HCT116 (cell line): Measurements from ENCODE around the gene C1orf52. TPM values are rescaled to one million over a fixed set of nuclear protein-coding genes. Genes with fewer than 3 reads are reported as not detected.

ENCODE experiments used
- ATAC-seq: fragments of 200-7000 bp; cut with Tn5 transposase; 2 replicates; pipeline ENCODE4 v1.9.1; 2020; ENCODE audit warnings: mild to moderate bottlenecking, moderate library complexity
- BruUV-seq: library from RNA; stranded (reverse); fragments of 400-500 nt; replicated peaks from 2 replicates; lab custom pipeline; 2021; lab: Mats Ljungman, UMichigan
- CTCF ChIA-PET: fragments of 300-600 bp; sonication (Branson Sonifier 250); formaldehyde crosslinking; loops from one replicate; lab custom pipeline; 2021; ENCODE audit warnings: antibody characterized with exemption; lab: Charles Lee
- POLR2A ChIA-PET: fragments of 300-600, 350-600 bp; sonication (Branson Sonifier 250); formaldehyde crosslinking; loops from one replicate; lab custom pipeline; 2021; ENCODE audit warnings: antibody characterized with exemption; lab: Charles Lee
- RAD21 ChIA-PET, 2 experiments: fragments of 300-600 bp; sonication (Branson Sonifier 250); formaldehyde crosslinking; loops; one replicate each; lab custom pipeline; 2023; ENCODE audit warnings: low total read pairs in 2 of 2; ENCODE audit not compliant: uncharacterized antibody in 2 of 2, unreplicated experiment in 2 of 2, low non-redundant PET in 1 of 2; lab: Charles Lee
- DNase-seq: peaks from one replicate; pipeline ENCODE4 v3.0.0-alpha.2; 2010; ENCODE audit warnings: low read depth, low spot score
- H2AFZ ChIP-seq: fragments of 200-600 bp; shearing (Covaris generic), sonication (generic); 2 replicates; pipeline ENCODE4 v1.6.1; 2017; ENCODE audit warnings: low read depth, mixed run types, mixed read lengths, antibody characterized with exemption, low read length; ENCODE audit not compliant: poor library complexity, severe bottlenecking
- H3K27ac ChIP-seq: 2 replicates; pipeline ENCODE4 v1.5.1; 2012; ENCODE audit warnings: low read depth, low read length
- H3K27me3 ChIP-seq: fragments of 200-600 bp; sonication (generic); 2 replicates; pipeline ENCODE4 v1.6.1; 2016; ENCODE audit warnings: mixed run types, low read length, mixed read lengths; ENCODE audit not compliant: insufficient read depth
- H3K36me3 ChIP-seq, 2 experiments: fragments of 200-500 bp in 1 of 2; fragments of 200-600 bp in 1 of 2; sonication (Bioruptor generic) in 1 of 2; sonication (generic) in 1 of 2; 2 replicates each; pipeline versions ENCODE4 v1.5.1 to v1.6.1; 2014 to 2016; ENCODE audit warnings: low read length in 2 of 2, inconsistent platforms in 1 of 2, mixed read lengths in 1 of 2, mixed run types in 1 of 2; ENCODE audit not compliant: insufficient read depth in 2 of 2, control insufficient read depth in 1 of 2
- H3K4me1 ChIP-seq, 2 experiments: fragments of 200-600 bp in 1 of 2; sonication (generic) in 1 of 2; 2 replicates each; pipeline versions ENCODE4 v1.5.1 to v1.6.1; 2012 to 2017; ENCODE audit warnings: low read length in 2 of 2, inconsistent platforms in 1 of 2, mild to moderate bottlenecking in 1 of 2, mixed read lengths in 1 of 2, mixed run types in 1 of 2, moderate library complexity in 1 of 2; ENCODE audit not compliant: insufficient read depth in 2 of 2, control insufficient read depth in 1 of 2
- H3K4me2 ChIP-seq: fragments of 200-600 bp; sonication (generic); 2 replicates; pipeline ENCODE4 v1.6.1; 2017; ENCODE audit warnings: mixed run types, low read length, mixed read lengths
- H3K4me3 ChIP-seq, 2 experiments: fragments of 200-600 bp in 1 of 2; sonication (generic) in 1 of 2; replicated peaks in 1 of 2; 2 replicates each; pipeline ENCODE4 v1.5.1; 2011 to 2016; ENCODE audit warnings: low read length in 2 of 2, control low read depth in 1 of 2, low read depth in 1 of 2, mild to moderate bottlenecking in 1 of 2, mixed read lengths in 1 of 2, mixed run types in 1 of 2
- H3K79me2 ChIP-seq: fragments of 200-600 bp; sonication (generic); 2 replicates; pipeline ENCODE4 v1.6.1; 2017; ENCODE audit warnings: mild to moderate bottlenecking, mixed run types, low read length, moderate library complexity, mixed read lengths; ENCODE audit not compliant: insufficient read depth
- H3K9ac ChIP-seq: fragments of 200-600 bp; sonication (generic); 2 replicates; pipeline ENCODE4 v1.6.1; 2016; ENCODE audit warnings: low read length, mixed read lengths
- H3K9me2 ChIP-seq: fragments of 200-600 bp; sonication (generic), shearing (Covaris generic); 2 replicates; pipeline ENCODE4 v1.6.1; 2017; ENCODE audit warnings: mixed run types, mild to moderate bottlenecking, moderate library complexity; ENCODE audit not compliant: insufficient read depth
- H3K9me3 ChIP-seq, 2 experiments: fragments of 200-500 bp in 1 of 2; fragments of 200-600 bp in 1 of 2; sonication (Bioruptor generic) in 1 of 2; sonication (generic) in 1 of 2; 2 replicates each; pipeline ENCODE4 v1.6.1; 2014 to 2017; ENCODE audit warnings: low read length in 2 of 2, mixed read lengths in 2 of 2, inconsistent platforms in 1 of 2, low read depth in 1 of 2, mild to moderate bottlenecking in 1 of 2, mixed run types in 1 of 2, moderate library complexity in 1 of 2; ENCODE audit not compliant: control insufficient read depth in 1 of 2, insufficient read depth in 1 of 2
- H4K20me1 ChIP-seq: fragments of 200-600 bp; sonication (generic), shearing (Covaris generic); 2 replicates; pipeline ENCODE4 v1.6.1; 2017; ENCODE audit warnings: mixed run types, mild to moderate bottlenecking, moderate library complexity; ENCODE audit not compliant: insufficient read depth
- CEBPB ChIP-seq: IDR thresholded peaks from 2 replicates; pipeline ENCODE4 v1.6.1; 2012; ENCODE audit warnings: low read depth
- ELF1 ChIP-seq: IDR thresholded peaks from 2 replicates; pipeline ENCODE4 v1.6.1; 2012; ENCODE audit warnings: low read depth, borderline replicate concordance
- EZH2phosphoT487 ChIP-seq: fragments of 200-600 bp; IDR thresholded peaks from 2 replicates; pipeline ENCODE4 v1.6.1; 2018; ENCODE audit warnings: antibody characterized with exemption, borderline replicate concordance
- FOSL1 ChIP-seq: IDR thresholded peaks from 2 replicates; pipeline ENCODE4 v1.6.1; 2012; ENCODE audit warnings: low read depth
- RAD21 ChIP-seq: IDR thresholded peaks from 2 replicates; pipeline ENCODE4 v1.6.1; 2012; ENCODE audit warnings: low read depth, mild to moderate bottlenecking
- SIN3A ChIP-seq: IDR thresholded peaks from 2 replicates; pipeline ENCODE4 v1.6.1; 2012; ENCODE audit warnings: low read depth
- SRF ChIP-seq: IDR thresholded peaks from 2 replicates; pipeline ENCODE4 v1.6.1; 2012; ENCODE audit warnings: low read depth
- YY1 ChIP-seq: IDR thresholded peaks from 2 replicates; pipeline ENCODE4 v1.6.1; 2011; ENCODE audit warnings: low read length, low read depth, moderate library complexity, mild to moderate bottlenecking; ENCODE audit not compliant: insufficient replicate concordance; ENCODE audit errors: extremely low read depth
- intact Hi-C: fragments of 100-400 bp; cut with micrococcal nuclease; formaldehyde crosslinking; loops from 2 replicates; pipeline ENCODE4 v1.10.0; 2022
- total RNA-seq: library from RNA; stranded (reverse); gene quantifications from one replicate; pipeline ENCODE4 v1.2.1, GENCODE V29; 2021; ENCODE audit not compliant: unreplicated experiment
- TF ChIP-seq, protein P1 (sequence below), 3 experiments: fragments of 200-600 bp in 1 of 3; sonication (generic) in 1 of 3; IDR thresholded peaks in 2 of 3; conservative IDR thresholded peaks in 1 of 3; 2 replicates each; pipeline ENCODE4 v1.5.1; 2012 to 2017; ENCODE audit warnings: low read depth in 2 of 3, low read length in 2 of 3, antibody characterized with exemption in 1 of 3, borderline replicate concordance in 1 of 3, control low read depth in 1 of 3, mild to moderate bottlenecking in 1 of 3, mixed read lengths in 1 of 3, mixed run types in 1 of 3, moderate library complexity in 1 of 3; ENCODE audit not compliant: insufficient read depth in 1 of 3
- TF ChIP-seq, protein P2 (sequence below): IDR thresholded peaks from 2 replicates; pipeline ENCODE4 v1.6.1; 2012
- TF ChIP-seq, protein P3 (sequence below): IDR thresholded peaks from 2 replicates; pipeline ENCODE4 v1.6.1; 2011; ENCODE audit warnings: mild to moderate bottlenecking, low read length, moderate library complexity; ENCODE audit not compliant: insufficient replicate concordance; ENCODE audit errors: extremely low read depth

Gene C1orf52
- total RNA-seq, 1 experiment from 2014 or later = 23.3 TPM

DNA sequence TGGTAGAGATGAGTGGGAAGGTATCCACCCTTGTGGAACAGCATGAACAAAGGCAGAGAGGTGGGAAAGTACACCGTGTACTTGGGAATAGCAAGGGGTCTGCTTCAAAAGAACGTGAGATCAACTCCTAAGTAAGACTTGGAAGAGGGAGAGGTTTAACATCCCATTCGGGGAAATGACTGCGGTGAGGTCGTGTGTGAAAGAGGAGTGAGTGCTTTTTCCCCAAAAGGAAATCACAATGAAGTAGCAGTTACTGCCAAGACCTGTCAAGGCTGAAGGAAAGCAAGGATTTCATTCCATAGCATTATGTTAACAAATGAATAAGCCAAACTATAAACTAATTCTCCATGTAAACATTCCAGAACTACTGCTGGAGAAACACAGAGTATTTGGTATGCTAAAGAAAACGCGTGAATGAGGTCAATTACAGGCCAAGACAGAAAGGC is 38.7 kb downstream of the C1orf52 start:
- Histone ChIP-seq H3K36me3 (no peaks in the 10 kb centered on the region), H3K27ac (no peak overlapping the region), H3K27me3 (no peaks in the 10 kb centered on the region), H4K20me1 (no peaks in the 10 kb centered on the region), H3K4me1 (peaks cover 14 to 16% of the 10 kb centered on the region in 2 experiments), H3K79me2 (no peaks in the 10 kb centered on the region), H3K9me2 (no peaks in the 10 kb centered on the region), H3K9me3 (no peaks in the 10 kb centered on the region), H2AFZ (no peak overlapping the region), H3K9ac (no peak overlapping the region), H3K4me3 (no peak overlapping the region), H3K4me2 (no peak overlapping the region)
- intact Hi-C loops = no loop called here
- no TSS peak for BruUV-seq
- DNase-seq = no peak
- POLR2A ChIA-PET = interaction anchor here (1.8 kb wide), 1 partner anchor 9 kb away, joined by 4 read pairs; no protein-coding TSS in a partner anchor
- no peak for ATAC-seq
- CTCF ChIA-PET = no interaction called here
- TF ChIP-seq YY1 (no peak), ELF1 (no peak), RAD21 (no peak), EZH2phosphoT487 (no peak)
- TF ChIP-seq, protein P1, sequence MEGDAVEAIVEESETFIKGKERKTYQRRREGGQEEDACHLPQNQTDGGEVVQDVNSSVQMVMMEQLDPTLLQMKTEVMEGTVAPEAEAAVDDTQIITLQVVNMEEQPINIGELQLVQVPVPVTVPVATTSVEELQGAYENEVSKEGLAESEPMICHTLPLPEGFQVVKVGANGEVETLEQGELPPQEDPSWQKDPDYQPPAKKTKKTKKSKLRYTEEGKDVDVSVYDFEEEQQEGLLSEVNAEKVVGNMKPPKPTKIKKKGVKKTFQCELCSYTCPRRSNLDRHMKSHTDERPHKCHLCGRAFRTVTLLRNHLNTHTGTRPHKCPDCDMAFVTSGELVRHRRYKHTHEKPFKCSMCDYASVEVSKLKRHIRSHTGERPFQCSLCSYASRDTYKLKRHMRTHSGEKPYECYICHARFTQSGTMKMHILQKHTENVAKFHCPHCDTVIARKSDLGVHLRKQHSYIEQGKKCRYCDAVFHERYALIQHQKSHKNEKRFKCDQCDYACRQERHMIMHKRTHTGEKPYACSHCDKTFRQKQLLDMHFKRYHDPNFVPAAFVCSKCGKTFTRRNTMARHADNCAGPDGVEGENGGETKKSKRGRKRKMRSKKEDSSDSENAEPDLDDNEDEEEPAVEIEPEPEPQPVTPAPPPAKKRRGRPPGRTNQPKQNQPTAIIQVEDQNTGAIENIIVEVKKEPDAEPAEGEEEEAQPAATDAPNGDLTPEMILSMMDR (IDR thresholded peaks at IDR 0.05 in 2 of 3, conservative IDR thresholded peaks at IDR 0.05 in 1 of 3; ENCODE audit: borderline replicate concordance in 1 of 3, insufficient read depth in 1 of 3, low read depth in 2 of 3, low read length in 2 of 3) = no peak
- RAD21 ChIA-PET = no interaction called here

DNA sequence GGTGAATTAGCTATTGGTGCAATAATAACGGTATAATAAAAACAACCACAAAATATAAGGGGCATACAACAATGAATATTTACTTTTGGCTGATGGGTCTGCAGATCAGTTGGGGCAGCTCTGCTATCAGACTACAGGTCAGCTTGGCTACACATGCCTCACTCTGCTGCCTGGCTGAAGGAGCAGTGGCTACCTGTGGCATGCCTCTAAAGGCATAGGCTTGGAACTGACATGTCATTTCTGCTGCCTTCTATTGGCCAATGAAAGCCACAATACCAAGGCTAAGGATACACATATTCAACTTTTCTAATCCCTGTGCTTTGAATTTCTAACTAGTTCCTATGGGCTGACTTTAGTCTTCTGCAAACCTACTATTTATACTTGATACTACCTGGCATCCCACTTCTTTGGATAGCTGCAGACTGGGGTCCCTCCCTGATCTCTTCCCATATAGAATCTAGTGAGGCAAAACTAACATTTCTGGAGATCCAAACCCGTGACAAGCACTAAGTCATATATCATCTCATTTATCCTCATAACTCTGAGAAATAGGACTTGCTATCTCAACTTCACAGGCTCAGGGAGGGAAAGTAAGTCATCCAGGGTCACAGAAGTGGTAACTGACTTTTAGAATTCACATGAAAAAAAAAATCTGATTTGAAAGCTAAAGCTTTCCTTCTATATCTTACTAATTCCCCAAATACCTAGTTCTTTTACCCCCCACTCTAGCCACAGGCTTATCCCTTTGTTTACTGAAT is 39.4 kb downstream of the C1orf52 start:
- Histone ChIP-seq H3K4me3 (no peak overlapping the region), H2AFZ (no peak overlapping the region), H3K9me2 (no peaks in the 10 kb centered on the region), H3K9ac (no peak overlapping the region), H3K36me3 (no peaks in the 10 kb centered on the region), H3K4me1 (peaks cover 8 to 9% of the 10 kb centered on the region in 2 experiments), H3K4me2 (no peak overlapping the region), H3K27me3 (no peaks in the 10 kb centered on the region), H3K9me3 (no peaks in the 10 kb centered on the region), H4K20me1 (no peaks in the 10 kb centered on the region), H3K79me2 (no peaks in the 10 kb centered on the region), H3K27ac (no peak overlapping the region)
- no peak for ATAC-seq
- no peak for DNase-seq
- ChIA-PET POLR2A (interaction anchor here (1.8 kb wide), 1 partner anchor 10 kb away, joined by 4 read pairs; no protein-coding TSS in a partner anchor), RAD21 (no interaction called here), CTCF (no interaction called here)
- BruUV-seq = no TSS peak
- TF ChIP-seq SIN3A (no peak), FOSL1 (no peak), CEBPB (no peak), SRF (no peak)
- TF ChIP-seq, protein P2, sequence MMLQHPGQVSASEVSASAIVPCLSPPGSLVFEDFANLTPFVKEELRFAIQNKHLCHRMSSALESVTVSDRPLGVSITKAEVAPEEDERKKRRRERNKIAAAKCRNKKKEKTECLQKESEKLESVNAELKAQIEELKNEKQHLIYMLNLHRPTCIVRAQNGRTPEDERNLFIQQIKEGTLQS = no peak
- TF ChIP-seq, protein P3, sequence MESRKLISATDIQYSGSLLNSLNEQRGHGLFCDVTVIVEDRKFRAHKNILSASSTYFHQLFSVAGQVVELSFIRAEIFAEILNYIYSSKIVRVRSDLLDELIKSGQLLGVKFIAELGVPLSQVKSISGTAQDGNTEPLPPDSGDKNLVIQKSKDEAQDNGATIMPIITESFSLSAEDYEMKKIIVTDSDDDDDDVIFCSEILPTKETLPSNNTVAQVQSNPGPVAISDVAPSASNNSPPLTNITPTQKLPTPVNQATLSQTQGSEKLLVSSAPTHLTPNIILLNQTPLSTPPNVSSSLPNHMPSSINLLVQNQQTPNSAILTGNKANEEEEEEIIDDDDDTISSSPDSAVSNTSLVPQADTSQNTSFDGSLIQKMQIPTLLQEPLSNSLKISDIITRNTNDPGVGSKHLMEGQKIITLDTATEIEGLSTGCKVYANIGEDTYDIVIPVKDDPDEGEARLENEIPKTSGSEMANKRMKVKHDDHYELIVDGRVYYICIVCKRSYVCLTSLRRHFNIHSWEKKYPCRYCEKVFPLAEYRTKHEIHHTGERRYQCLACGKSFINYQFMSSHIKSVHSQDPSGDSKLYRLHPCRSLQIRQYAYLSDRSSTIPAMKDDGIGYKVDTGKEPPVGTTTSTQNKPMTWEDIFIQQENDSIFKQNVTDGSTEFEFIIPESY = no peak
- intact Hi-C loops = no loop called here
